ENCODE results near the gene NCK2.

The NCK2 gene

DNA sequence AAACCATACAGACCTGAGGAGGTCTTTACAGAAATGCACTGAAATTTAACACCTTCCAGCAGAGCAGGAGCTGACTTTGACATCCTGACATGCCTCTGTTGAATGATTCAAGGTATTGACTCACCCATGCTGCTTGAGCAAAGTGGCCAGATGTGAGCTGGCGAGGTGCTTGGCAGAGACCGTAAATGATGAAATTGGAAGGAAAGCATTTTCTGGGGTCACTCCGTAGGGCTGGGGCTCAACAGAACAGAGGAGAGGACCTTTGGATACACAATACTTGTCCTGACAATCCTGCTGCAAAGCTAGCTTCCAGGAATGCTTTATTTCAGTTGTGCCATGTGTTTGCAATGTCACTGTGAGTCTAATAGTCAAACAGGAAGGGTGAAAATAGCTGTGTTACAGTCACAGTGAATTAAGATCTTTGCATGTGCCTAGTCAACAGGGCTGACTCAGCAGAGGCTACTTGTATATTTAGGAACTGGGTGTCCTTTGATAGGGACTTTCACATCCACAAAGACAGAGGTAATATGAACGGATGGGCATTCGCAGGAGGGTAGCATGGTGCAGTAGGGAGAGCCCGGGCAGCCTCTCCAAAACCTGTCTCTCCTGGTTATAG is 31.6 kb upstream of the NCK2 start:
- Histone ChIP-seq H3K36me3 (ENCODE audit: insufficient read depth, low read length) (no peaks in the 10 kb centered on the region), H3K4me1 (ENCODE audit: insufficient read depth, low read length, severe bottlenecking) (no peaks in the 10 kb centered on the region), H2AFZ (ENCODE audit: low read length) (no peak overlapping the region), H3K9me2 (ENCODE audit: low read depth, low read length) (no peaks in the 10 kb centered on the region), H3K9ac (ENCODE audit: low read length) (no peak overlapping the region), H3K4me3 (ENCODE audit: low read depth, low read length, poor library complexity, severe bottlenecking) (no peak overlapping the region), H3K4me2 (ENCODE audit: low read length) (no peak overlapping the region), H3K27me3 (ENCODE audit: insufficient read depth, low read length) (no peaks in the 10 kb centered on the region), H3K27ac (ENCODE audit: low read depth, low read length, poor library complexity, severe bottlenecking) (no peak overlapping the region), H3K9me3 (ENCODE audit: low read length) (no peaks in the 10 kb centered on the region), H3F3A (ENCODE audit: insufficient read depth, low read length) (no peaks in the 10 kb centered on the region), H4K20me1 (ENCODE audit: insufficient read depth, low read length) (no peaks in the 10 kb centered on the region), H3K79me2 (ENCODE audit: insufficient read depth, low read length) (no peaks in the 10 kb centered on the region)
- TF ChIP-seq, protein P1, sequence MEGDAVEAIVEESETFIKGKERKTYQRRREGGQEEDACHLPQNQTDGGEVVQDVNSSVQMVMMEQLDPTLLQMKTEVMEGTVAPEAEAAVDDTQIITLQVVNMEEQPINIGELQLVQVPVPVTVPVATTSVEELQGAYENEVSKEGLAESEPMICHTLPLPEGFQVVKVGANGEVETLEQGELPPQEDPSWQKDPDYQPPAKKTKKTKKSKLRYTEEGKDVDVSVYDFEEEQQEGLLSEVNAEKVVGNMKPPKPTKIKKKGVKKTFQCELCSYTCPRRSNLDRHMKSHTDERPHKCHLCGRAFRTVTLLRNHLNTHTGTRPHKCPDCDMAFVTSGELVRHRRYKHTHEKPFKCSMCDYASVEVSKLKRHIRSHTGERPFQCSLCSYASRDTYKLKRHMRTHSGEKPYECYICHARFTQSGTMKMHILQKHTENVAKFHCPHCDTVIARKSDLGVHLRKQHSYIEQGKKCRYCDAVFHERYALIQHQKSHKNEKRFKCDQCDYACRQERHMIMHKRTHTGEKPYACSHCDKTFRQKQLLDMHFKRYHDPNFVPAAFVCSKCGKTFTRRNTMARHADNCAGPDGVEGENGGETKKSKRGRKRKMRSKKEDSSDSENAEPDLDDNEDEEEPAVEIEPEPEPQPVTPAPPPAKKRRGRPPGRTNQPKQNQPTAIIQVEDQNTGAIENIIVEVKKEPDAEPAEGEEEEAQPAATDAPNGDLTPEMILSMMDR (IDR thresholded peaks at IDR 0.05; ENCODE audit: low read length) = no peak
- TF ChIP-seq EZH2 (IDR thresholded peaks at IDR 0.05; ENCODE audit: borderline replicate concordance, low read length) = no peak

DNA sequence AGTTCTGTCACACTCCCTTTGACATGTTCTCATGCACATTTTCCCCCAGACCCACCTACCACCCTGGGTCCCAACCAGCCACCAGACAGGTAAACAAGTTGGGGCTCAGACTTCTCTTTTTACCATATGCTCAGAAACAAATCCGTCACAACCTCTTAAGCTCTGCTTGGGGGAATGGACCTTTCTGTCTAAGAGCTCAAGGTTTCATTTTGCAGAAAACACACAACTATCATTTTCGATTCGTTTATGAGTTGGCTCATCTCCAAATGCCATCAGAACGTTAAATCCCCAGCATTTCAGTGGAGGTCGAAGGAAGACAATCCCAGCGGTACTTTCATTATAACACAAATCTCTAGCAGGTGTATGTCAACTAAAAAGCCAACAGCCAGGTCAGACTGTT is 30.6 kb upstream of the NCK2 start:
- no peak overlapping the region for H3K4me3 ChIP-seq (ENCODE audit: low read depth, low read length, poor library complexity, severe bottlenecking)
- no peaks in the 10 kb centered on the region for H3K9me2 ChIP-seq (ENCODE audit: low read depth, low read length)
- no peaks in the 10 kb centered on the region for H3K9me3 ChIP-seq (ENCODE audit: low read length)
- H3K4me1 ChIP-seq (ENCODE audit: insufficient read depth, low read length, severe bottlenecking) = no peaks in the 10 kb centered on the region
- H3K36me3 ChIP-seq (ENCODE audit: insufficient read depth, low read length) = no peaks in the 10 kb centered on the region
- no peaks in the 10 kb centered on the region for H3K27me3 ChIP-seq (ENCODE audit: insufficient read depth, low read length)
- no peak overlapping the region for H3K9ac ChIP-seq (ENCODE audit: low read length)
- H3K27ac ChIP-seq (ENCODE audit: low read depth, low read length, poor library complexity, severe bottlenecking) = no peak overlapping the region
- H3F3A ChIP-seq (ENCODE audit: insufficient read depth, low read length) = no peaks in the 10 kb centered on the region
- H3K4me2 ChIP-seq (ENCODE audit: low read length) = no peak overlapping the region
- H2AFZ ChIP-seq (ENCODE audit: low read length) = no peak overlapping the region
- H4K20me1 ChIP-seq (ENCODE audit: insufficient read depth, low read length) = no peaks in the 10 kb centered on the region
- no peaks in the 10 kb centered on the region for H3K79me2 ChIP-seq (ENCODE audit: insufficient read depth, low read length)
- TF ChIP-seq EZH2 (IDR thresholded peaks at IDR 0.05; ENCODE audit: borderline replicate concordance, low read length) = no peak
- TF ChIP-seq, protein P1 (IDR thresholded peaks at IDR 0.05; ENCODE audit: low read length) = no peak

DNA sequence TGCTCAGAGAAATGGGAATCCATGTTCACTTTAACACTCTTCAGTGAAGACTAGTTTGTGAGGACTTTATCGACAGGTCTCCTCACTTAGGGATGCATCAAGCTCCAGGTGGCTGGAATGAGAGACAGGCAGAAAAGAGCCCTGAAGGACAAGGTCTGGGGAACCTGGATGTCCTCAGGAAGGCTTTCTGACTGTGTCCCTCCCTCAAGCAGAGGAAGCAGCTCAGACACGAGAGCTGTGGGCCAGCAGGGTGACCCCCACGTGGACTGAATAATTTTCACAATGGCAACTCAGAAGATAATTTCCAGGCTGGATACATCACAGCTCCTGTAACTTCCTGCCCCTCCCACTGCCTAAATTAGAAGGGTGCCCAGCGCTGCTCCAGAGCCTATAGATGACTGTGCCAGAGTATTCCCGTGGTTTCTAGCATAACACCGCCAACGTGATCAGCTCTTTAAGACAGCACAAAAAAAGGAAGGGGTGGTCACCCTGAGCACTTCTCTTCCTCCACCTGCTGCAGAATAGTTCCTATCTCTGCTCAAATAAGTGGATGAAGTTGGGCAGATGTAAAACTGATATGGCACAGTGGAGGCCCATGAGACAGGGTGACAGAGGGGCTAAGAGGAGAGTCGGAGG is 25.7 kb upstream of the NCK2 start:
- Histone ChIP-seq H3K9ac (ENCODE audit: low read length) (no peak overlapping the region), H3K79me2 (ENCODE audit: insufficient read depth, low read length) (no peaks in the 10 kb centered on the region), H3K4me3 (ENCODE audit: low read depth, low read length, poor library complexity, severe bottlenecking) (no peak overlapping the region), H2AFZ (ENCODE audit: low read length) (no peak overlapping the region), H3K36me3 (ENCODE audit: insufficient read depth, low read length) (no peaks in the 10 kb centered on the region), H3F3A (ENCODE audit: insufficient read depth, low read length) (no peaks in the 10 kb centered on the region), H3K4me2 (ENCODE audit: low read length) (no peak overlapping the region), H3K4me1 (ENCODE audit: insufficient read depth, low read length, severe bottlenecking) (no peaks in the 10 kb centered on the region), H3K27me3 (ENCODE audit: insufficient read depth, low read length) (no peaks in the 10 kb centered on the region), H3K9me3 (ENCODE audit: low read length) (no peaks in the 10 kb centered on the region), H3K27ac (ENCODE audit: low read depth, low read length, poor library complexity, severe bottlenecking) (no peak overlapping the region), H3K9me2 (ENCODE audit: low read depth, low read length) (no peaks in the 10 kb centered on the region), H4K20me1 (ENCODE audit: insufficient read depth, low read length) (no peaks in the 10 kb centered on the region)
- TF ChIP-seq EZH2 (IDR thresholded peaks at IDR 0.05; ENCODE audit: borderline replicate concordance, low read length) = no peak
- TF ChIP-seq, protein P1 (IDR thresholded peaks at IDR 0.05; ENCODE audit: low read length) = no peak
